Thyroid gland (tissue), 4 donors: ENCODE data around the gene SDR9C7. TPM values are rescaled to one million over a fixed set of nuclear protein-coding genes. Genes with fewer than 3 reads are reported as not detected.

Experiments used
- DNase-seq, 2 donors: peaks; one replicate each; pipeline ENCODE4 v3.0.0-alpha.2; 2019
- H3K27ac ChIP-seq, 3 donors: fragments of 200-600 bp; sonication (generic); 1 replicate in 2 of 3; 2 replicates in 1 of 3; pipeline ENCODE4 v1.5.1; 2016 to 2019; ENCODE audit warnings: mild to moderate bottlenecking in 1 of 3, moderate library complexity in 1 of 3
- H3K27me3 ChIP-seq: fragments of 200-600 bp; sonication (generic); one replicate; pipeline ENCODE4 v1.5.1; 2019
- H3K36me3 ChIP-seq, 2 donors: fragments of 200-600 bp; sonication (generic); one replicate each; pipeline ENCODE4 v1.5.1; 2016 to 2019
- H3K4me1 ChIP-seq, 2 donors: fragments of 200-600 bp; sonication (generic); one replicate each; pipeline ENCODE4 v1.5.1; 2017 to 2019
- H3K4me3 ChIP-seq, 3 donors: fragments of 200-600 bp; sonication (generic); replicated peaks in 1 of 3; 1 replicate in 2 of 3; 2 replicates in 1 of 3; pipeline ENCODE4 v1.5.1; 2016; ENCODE audit warnings: mild to moderate bottlenecking in 1 of 3
- H3K9me3 ChIP-seq: fragments of 200-600 bp; sonication (generic); one replicate; pipeline ENCODE4 v1.5.1; 2017
- POLR2A ChIP-seq, 2 donors: fragments of 450-650 bp; IDR thresholded peaks; one replicate each; pipeline ENCODE4 v1.6.1; 2017; ENCODE audit warnings: antibody characterized with exemption in 2 of 2, mild to moderate bottlenecking in 2 of 2, moderate library complexity in 1 of 2
- WGBS, 2 donors: methylation state at CpG; one replicate each; pipeline ENCODE4 v1.1.5; 2017; 5-methylcytosine and 5-hydroxymethylcytosine counted together
- intact Hi-C: fragments of 100-400 bp; cut with DNase I; formaldehyde crosslinking; loops from one replicate; pipeline ENCODE4 v1.15.1; 2023
- total RNA-seq, 4 donors: library from RNA; depleted of rRNA; stranded (reverse); fragments of >200 nt; gene quantifications; one replicate each; pipeline ENCODE4 v1.2.3, GENCODE V29; 2016
- TF ChIP-seq, protein P1 (sequence below), 6 experiments: fragments of 200-600 bp in 3 of 6; fragments of 450-650 bp in 3 of 6; sonication (generic) in 3 of 6; IDR thresholded peaks; one replicate each; pipeline ENCODE4 v1.5.1; 2016 to 2019; ENCODE audit warnings: antibody characterized with exemption in 6 of 6, mild to moderate bottlenecking in 2 of 6, inconsistent platforms in 1 of 6, moderate library complexity in 1 of 6

The SDR9C7 gene
- total RNA-seq, 4 donors from 2014 or later, result not detected

DNA sequence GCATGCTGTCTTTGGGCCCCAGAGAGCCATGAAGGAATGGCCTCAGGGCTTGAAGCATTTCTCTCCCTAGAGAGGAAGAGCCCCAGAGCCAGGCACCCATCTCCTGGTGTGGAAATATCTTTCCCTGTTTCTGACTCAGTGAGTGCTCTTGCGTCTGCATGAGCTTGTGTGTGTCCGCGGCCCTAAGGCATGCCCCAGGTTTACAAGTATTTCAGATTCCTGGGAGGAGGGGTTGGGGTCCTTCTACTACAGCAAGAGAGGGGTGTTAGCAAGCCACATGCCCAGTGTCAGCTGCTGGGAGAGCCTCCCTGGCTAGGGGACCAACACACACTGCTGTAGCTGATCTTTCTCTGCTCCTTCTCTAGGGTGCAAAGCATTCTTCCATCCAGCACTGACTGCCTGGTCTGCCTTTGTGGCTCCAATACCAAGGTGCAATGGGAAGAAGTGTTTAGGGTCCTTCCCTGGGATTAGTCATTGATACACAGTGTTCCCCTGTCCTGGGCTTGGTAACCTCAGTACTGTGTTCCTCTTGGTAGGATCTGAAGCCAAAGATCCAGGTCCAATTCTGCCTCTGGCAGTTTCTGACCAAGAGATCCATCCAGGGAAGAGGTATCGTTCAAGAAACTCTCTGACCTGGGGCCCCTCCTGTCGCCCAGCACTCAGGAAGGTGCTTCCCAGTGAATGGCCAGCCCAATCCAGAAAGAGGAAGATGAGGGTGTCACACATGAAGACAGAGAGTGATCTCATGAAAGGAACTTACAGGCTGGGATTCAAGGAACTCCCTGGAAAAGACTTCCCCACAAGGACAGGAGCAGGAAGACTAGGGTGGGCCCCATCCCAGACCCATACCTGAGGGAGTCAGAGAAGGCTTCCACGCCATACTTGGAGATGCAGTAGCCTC, 20.1 kb upstream of the SDR9C7 start:
- H3K4me3 ChIP-seq, result no peak overlapping the region
- no peaks in the 10 kb centered on the region for H3K9me3 ChIP-seq
- no peaks in the 10 kb centered on the region for H3K36me3 ChIP-seq
- no peak for TF ChIP-seq POLR2A (IDR thresholded peaks at IDR 0.05)
- TF ChIP-seq, protein P1, sequence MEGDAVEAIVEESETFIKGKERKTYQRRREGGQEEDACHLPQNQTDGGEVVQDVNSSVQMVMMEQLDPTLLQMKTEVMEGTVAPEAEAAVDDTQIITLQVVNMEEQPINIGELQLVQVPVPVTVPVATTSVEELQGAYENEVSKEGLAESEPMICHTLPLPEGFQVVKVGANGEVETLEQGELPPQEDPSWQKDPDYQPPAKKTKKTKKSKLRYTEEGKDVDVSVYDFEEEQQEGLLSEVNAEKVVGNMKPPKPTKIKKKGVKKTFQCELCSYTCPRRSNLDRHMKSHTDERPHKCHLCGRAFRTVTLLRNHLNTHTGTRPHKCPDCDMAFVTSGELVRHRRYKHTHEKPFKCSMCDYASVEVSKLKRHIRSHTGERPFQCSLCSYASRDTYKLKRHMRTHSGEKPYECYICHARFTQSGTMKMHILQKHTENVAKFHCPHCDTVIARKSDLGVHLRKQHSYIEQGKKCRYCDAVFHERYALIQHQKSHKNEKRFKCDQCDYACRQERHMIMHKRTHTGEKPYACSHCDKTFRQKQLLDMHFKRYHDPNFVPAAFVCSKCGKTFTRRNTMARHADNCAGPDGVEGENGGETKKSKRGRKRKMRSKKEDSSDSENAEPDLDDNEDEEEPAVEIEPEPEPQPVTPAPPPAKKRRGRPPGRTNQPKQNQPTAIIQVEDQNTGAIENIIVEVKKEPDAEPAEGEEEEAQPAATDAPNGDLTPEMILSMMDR (IDR thresholded peaks at IDR 0.05), result no peak
- 94 to 95% methylated on average over 4 to 6 of the region's 6 CpGs for WGBS, 2 donors
- no peaks in the 10 kb centered on the region for H3K4me1 ChIP-seq
- intact Hi-C loops, result no loop called here
- no peak for DNase-seq
- H3K27ac ChIP-seq, result no peak overlapping the region
- no peaks in the 10 kb centered on the region for H3K27me3 ChIP-seq

DNA sequence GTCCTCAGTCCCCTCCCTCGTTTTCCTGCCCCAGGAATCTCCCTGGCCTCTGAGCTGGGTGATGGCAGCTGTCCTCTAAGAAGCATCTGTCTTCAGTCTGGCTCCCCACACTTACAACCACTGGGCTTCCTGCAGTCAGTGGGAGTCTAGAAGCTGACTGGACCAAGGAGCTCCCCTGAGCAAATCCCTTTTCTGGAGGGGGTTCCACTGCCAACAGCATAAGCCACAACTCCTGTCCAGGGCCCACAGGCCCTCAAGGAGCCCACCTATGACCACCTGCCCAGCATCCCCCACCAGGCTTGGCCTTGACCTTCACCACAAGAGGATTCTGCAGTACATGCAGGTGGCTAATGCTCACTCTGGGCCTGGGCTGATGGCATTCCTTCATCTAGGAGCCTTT, 19.1 kb upstream of the SDR9C7 start:
- no peak for TF ChIP-seq POLR2A (IDR thresholded peaks at IDR 0.05)
- TF ChIP-seq, protein P1 (IDR thresholded peaks at IDR 0.05), result no peak
- no peaks in the 10 kb centered on the region for H3K4me1 ChIP-seq
- H3K36me3 ChIP-seq, result no peaks in the 10 kb centered on the region
- no peak overlapping the region for H3K4me3 ChIP-seq
- no peaks in the 10 kb centered on the region for H3K9me3 ChIP-seq
- 25 to 35% methylated on average over 1 of the region's 1 CpG for WGBS, 2 donors
- no peaks in the 10 kb centered on the region for H3K27me3 ChIP-seq
- no peak for DNase-seq
- intact Hi-C loops, result no loop called here
- no peak overlapping the region for H3K27ac ChIP-seq

DNA sequence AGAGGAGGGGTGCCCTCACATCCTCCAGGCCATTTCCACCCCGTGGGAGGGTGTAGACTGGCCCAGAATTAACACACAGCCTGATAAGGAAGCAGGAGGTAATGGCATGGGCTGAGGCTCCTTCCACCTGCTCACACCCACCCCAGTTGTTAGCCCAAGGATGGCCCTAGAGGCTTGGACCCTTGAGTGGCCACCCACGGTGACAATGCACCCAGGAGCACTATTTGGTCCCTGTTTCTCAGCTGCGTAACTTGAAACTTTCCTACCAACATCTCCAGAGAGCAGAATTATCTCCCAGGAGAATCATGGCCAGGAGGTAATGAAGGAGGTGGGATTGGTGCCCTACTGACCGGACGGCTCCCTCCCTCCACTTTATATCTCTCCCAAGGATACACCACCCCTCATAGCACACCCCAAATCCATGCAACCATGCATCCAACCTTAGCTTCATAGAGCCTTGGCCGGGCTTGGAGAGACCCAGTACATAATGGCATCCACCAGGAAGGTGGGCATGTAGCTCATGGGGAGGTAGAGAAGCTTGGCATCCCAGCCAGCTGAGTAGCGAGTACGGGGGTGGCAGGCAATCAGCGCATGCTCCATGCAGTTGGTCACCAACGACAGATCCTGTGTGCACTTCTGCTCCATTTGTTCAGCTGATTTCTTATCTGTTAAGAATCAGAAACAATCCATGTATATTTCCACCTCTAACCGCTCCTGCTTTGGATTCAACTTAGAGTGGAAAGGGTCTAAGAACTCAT, 17.6 kb upstream of the SDR9C7 start:
- DNase-seq, result no peak
- intact Hi-C loops, result no loop called here
- Histone ChIP-seq H3K27me3 (no peaks in the 10 kb centered on the region), H3K4me3 (no peak overlapping the region), H3K4me1 (no peaks in the 10 kb centered on the region), H3K27ac (no peak overlapping the region), H3K9me3 (no peaks in the 10 kb centered on the region), H3K36me3 (no peaks in the 10 kb centered on the region)
- no peak for TF ChIP-seq POLR2A (IDR thresholded peaks at IDR 0.05)
- TF ChIP-seq, protein P1 (IDR thresholded peaks at IDR 0.05), result no peak
- WGBS, 2 donors, result 90 to 93% methylated on average over 11 of the region's 11 CpGs

- H3K36me3 ChIP-seq, result no peaks in the 10 kb centered on the region
- H3K27me3 ChIP-seq, result no peaks in the 10 kb centered on the region
- intact Hi-C loops, result no loop called here
- no peaks in the 10 kb centered on the region for H3K9me3 ChIP-seq
- no peak overlapping the region for H3K27ac ChIP-seq
- TF ChIP-seq, protein P1 (IDR thresholded peaks at IDR 0.05), result no peak
- no peak for TF ChIP-seq POLR2A (IDR thresholded peaks at IDR 0.05)
- 95 to 100% methylated on average over 2 of the region's 2 CpGs for WGBS, 2 donors
- no peaks in the 10 kb centered on the region for H3K4me1 ChIP-seq
- DNase-seq, result no peak
- H3K4me3 ChIP-seq, result no peak overlapping the region
These were observed 14.7 kb upstream of the SDR9C7 start for GRCh38 chr12:56948881-56949280.

DNA sequence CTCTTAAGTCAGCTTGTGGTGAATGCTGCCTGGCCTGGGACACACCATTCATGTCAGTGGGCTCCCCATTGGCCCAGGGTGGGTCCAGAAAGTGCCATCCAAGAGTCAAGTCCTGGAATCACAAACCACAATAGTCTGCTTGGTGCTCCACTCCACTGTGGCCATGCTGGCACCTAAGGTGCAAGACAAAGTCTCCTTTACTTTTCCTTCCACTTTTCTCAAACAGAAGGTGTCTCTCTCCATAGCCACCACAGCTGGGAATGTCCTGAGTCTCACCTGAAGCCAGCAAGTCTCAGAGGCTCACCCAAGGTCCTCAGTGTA, 14.2 kb upstream of the SDR9C7 start:
- Histone ChIP-seq H3K9me3 (no peaks in the 10 kb centered on the region), H3K27ac (no peak overlapping the region), H3K4me1 (no peaks in the 10 kb centered on the region), H3K27me3 (no peaks in the 10 kb centered on the region), H3K36me3 (no peaks in the 10 kb centered on the region), H3K4me3 (no peak overlapping the region)
- intact Hi-C loops, result no loop called here
- TF ChIP-seq, protein P1 (IDR thresholded peaks at IDR 0.05), result no peak
- no peak for TF ChIP-seq POLR2A (IDR thresholded peaks at IDR 0.05)
- DNase-seq, result no peak
